ENCODE measurements around the gene IGFBPL1. TPM values are rescaled to one million over a fixed set of nuclear protein-coding genes. Genes with fewer than 3 reads are reported as not detected.

Gene IGFBPL1
- total RNA-seq, 1 experiment from 2014 or later = not detected

DNA sequence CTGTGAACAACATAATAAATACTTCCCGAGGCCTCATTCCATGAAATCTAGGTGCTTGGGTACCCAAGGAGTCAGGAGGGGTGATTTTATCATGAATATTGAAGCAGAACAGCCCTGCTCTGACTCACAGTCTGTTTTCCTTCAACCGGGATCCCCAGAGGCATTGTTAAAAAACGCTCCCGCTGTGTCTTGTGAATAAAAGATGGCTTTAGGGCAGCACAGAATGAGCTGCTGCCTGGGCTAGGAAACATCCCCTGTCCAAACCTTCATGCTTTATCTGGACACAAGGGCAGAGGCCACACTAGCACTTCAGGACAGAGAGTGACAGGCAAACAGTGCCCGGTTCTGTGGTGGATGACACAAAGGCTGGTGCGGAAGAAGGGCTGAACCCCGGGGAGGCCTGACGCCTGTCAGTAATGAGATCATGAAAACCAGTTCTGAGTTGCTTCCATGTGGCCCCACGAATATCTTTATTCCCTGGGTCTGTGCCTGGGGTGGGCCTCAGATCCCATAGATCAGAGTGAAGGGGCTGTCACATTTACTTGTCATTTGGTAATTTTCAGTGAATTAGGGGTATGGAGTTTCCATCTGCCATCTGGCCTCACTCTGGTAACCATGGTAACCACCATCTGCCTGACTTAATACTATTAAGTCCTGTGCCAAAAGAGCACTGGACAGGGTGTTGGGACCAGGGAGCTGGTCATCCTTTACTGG, 2.6 kb downstream of the IGFBPL1 start:
- BruUV-seq (replicated peaks) = no TSS peak
- ChIA-PET POLR2A (ENCODE audit: unreplicated experiment) (no interaction called here), CTCF (no interaction called here)
- no peak for DNase-seq
- Histone ChIP-seq H3K4me1 (replicated peaks; ENCODE audit: insufficient read depth) (no peaks in the 10 kb centered on the region), H3K27ac (no peak overlapping the region), H2AFZ (no peak overlapping the region), H3K27me3 (ENCODE audit: insufficient read depth, low read depth) (no peaks in the 10 kb centered on the region), H3K9me3 (ENCODE audit: insufficient read depth, low read depth) (no peaks in the 10 kb centered on the region), H4K20me1 (ENCODE audit: insufficient read depth) (no peaks in the 10 kb centered on the region), H3K4me2 (no peak overlapping the region), H3K4me3 (no peak overlapping the region), H3F3A (ENCODE audit: insufficient read depth, low read depth) (no peaks in the 10 kb centered on the region), H3K9me2 (ENCODE audit: insufficient read depth) (no peaks in the 10 kb centered on the region), H3K36me3 (ENCODE audit: low read depth) (no peaks in the 10 kb centered on the region), H3K79me2 (ENCODE audit: low read depth) (no peaks in the 10 kb centered on the region)
- intact Hi-C loops (cut with micrococcal nuclease; ENCODE audit: unreplicated experiment) = no loop called here
- no peak for TF ChIP-seq EZH2 (IDR thresholded peaks at IDR 0.05; ENCODE audit: low read depth)

DNA sequence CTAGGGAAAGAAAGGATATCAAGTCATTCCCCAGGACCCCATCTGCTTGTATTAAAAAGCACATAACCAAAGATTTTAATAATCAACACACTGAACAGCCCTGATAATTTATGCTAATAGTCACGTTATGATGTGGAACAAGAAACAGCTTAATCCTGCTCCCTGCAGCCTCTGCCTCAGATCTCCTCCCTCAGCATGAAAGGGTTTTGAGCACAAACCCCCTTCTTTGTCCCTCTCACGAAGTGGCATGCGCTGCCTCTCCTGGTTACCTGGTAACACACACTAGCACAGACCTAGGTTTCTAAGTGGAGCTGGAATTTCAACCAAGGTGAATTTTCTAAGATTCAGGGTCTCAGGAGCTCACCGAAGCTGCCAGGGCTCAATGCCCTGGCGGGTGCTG, 5.1 kb downstream of the IGFBPL1 start:
- ChIA-PET POLR2A (ENCODE audit: unreplicated experiment) (no interaction called here), CTCF (no interaction called here)
- Histone ChIP-seq H3F3A (ENCODE audit: insufficient read depth, low read depth) (no peaks in the 10 kb centered on the region), H3K9me2 (ENCODE audit: insufficient read depth) (no peaks in the 10 kb centered on the region), H3K4me2 (no peak overlapping the region), H2AFZ (no peak overlapping the region), H3K27ac (no peak overlapping the region), H4K20me1 (ENCODE audit: insufficient read depth) (no peaks in the 10 kb centered on the region), H3K27me3 (ENCODE audit: insufficient read depth, low read depth) (no peaks in the 10 kb centered on the region), H3K4me1 (replicated peaks; ENCODE audit: insufficient read depth) (no peaks in the 10 kb centered on the region), H3K79me2 (ENCODE audit: low read depth) (no peaks in the 10 kb centered on the region), H3K4me3 (no peak overlapping the region), H3K36me3 (ENCODE audit: low read depth) (no peaks in the 10 kb centered on the region), H3K9me3 (ENCODE audit: insufficient read depth, low read depth) (no peaks in the 10 kb centered on the region)
- BruUV-seq (replicated peaks) = no TSS peak
- TF ChIP-seq, protein P1, sequence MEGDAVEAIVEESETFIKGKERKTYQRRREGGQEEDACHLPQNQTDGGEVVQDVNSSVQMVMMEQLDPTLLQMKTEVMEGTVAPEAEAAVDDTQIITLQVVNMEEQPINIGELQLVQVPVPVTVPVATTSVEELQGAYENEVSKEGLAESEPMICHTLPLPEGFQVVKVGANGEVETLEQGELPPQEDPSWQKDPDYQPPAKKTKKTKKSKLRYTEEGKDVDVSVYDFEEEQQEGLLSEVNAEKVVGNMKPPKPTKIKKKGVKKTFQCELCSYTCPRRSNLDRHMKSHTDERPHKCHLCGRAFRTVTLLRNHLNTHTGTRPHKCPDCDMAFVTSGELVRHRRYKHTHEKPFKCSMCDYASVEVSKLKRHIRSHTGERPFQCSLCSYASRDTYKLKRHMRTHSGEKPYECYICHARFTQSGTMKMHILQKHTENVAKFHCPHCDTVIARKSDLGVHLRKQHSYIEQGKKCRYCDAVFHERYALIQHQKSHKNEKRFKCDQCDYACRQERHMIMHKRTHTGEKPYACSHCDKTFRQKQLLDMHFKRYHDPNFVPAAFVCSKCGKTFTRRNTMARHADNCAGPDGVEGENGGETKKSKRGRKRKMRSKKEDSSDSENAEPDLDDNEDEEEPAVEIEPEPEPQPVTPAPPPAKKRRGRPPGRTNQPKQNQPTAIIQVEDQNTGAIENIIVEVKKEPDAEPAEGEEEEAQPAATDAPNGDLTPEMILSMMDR (conservative IDR thresholded peaks at IDR 0.05) = no peak
- TF ChIP-seq EZH2 (IDR thresholded peaks at IDR 0.05; ENCODE audit: low read depth) = no peak
- intact Hi-C loops (cut with micrococcal nuclease; ENCODE audit: unreplicated experiment) = no loop called here
- no peak for DNase-seq

DNA sequence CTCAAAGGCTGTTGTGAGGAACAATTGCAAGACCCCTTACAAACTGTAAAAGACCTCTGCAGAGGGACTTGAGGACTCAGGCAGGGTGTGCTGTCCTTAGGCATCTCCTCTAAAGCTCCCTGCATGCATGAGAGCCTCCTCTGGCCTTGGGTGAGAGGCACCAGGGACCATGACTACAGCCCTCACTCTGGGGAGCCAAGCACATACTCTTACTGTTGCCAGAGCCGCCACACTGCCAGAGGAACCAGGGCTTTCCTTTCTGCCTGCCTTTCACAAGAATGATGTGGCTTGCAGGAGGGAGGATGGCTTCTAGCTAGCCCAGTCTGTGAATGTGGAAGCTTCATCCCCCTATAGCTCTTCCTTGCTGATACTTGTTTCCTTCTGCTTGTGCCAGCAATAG, 5.9 kb downstream of the IGFBPL1 start:
- intact Hi-C loops (cut with micrococcal nuclease; ENCODE audit: unreplicated experiment) = no loop called here
- CTCF ChIA-PET = no interaction called here
- H3K79me2 ChIP-seq (ENCODE audit: low read depth) = no peaks in the 10 kb centered on the region
- H3K4me3 ChIP-seq = no peak overlapping the region
- POLR2A ChIA-PET (ENCODE audit: unreplicated experiment) = no interaction called here
- no peaks in the 10 kb centered on the region for H3F3A ChIP-seq (ENCODE audit: insufficient read depth, low read depth)
- no peak overlapping the region for H2AFZ ChIP-seq
- H3K4me1 ChIP-seq (replicated peaks; ENCODE audit: insufficient read depth) = no peaks in the 10 kb centered on the region
- H3K4me2 ChIP-seq = no peak overlapping the region
- H3K36me3 ChIP-seq (ENCODE audit: low read depth) = no peaks in the 10 kb centered on the region
- no peak overlapping the region for H3K27ac ChIP-seq
- no TSS peak for BruUV-seq (replicated peaks)
- H3K27me3 ChIP-seq (ENCODE audit: insufficient read depth, low read depth) = no peaks in the 10 kb centered on the region
- H4K20me1 ChIP-seq (ENCODE audit: insufficient read depth) = no peaks in the 10 kb centered on the region
- DNase-seq = no peak
- no peaks in the 10 kb centered on the region for H3K9me2 ChIP-seq (ENCODE audit: insufficient read depth)
- no peaks in the 10 kb centered on the region for H3K9me3 ChIP-seq (ENCODE audit: insufficient read depth, low read depth)
- TF ChIP-seq, protein P1 (conservative IDR thresholded peaks at IDR 0.05) = no peak
- TF ChIP-seq EZH2 (IDR thresholded peaks at IDR 0.05; ENCODE audit: low read depth) = no peak

Data from PC-9 (cell line).